Stimulated activated CD8-positive, alpha-beta memory T cell treated with anti-CD3 and anti-CD28 coated beads, Interleukin-4, amount 100 ng/mL, for 4 hours (primary cell): ENCODE results near the gene ARRB2.
"Not testable (repeated sequence)": the region's sequence is repeated elsewhere in the genome, so short reads cannot be mapped to it uniquely, and the experiment has no call there.

Experiments used
- DNase-seq, 2 donors: peaks; one replicate each; pipeline ENCODE4 v3.0.0-alpha.2; 2020; ENCODE audit warnings: low read depth in 2 of 2, low spot score in 1 of 2

Gene ARRB2

GRCh38 chr17:4699401-4700056 is 10.9 kb upstream of the ARRB2 start:
- DNase-seq: not testable (repeated sequence)

GRCh38 chr17:4701116-4701515 is 9.3 kb upstream of the ARRB2 start:
- no peak for DNase-seq

DNA sequence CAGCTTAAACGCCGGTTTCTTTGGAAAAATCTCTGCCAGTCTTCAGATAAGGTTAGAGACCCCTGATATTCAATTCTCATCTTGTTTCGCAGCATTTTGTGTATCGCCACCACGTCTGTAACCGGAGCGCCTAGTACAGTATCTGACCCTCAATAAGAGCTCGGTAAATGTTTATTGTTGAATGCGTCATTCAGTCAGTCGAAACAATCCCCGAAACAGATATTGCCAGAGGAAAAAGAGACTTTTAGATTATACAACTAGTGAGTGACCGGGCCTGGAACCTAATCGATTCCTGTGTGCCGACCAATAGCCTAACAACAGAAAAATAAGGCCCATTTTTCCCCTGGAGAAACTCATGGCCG is 7.1 kb upstream of the ARRB2 start:
- DNase-seq: no peak

DNA sequence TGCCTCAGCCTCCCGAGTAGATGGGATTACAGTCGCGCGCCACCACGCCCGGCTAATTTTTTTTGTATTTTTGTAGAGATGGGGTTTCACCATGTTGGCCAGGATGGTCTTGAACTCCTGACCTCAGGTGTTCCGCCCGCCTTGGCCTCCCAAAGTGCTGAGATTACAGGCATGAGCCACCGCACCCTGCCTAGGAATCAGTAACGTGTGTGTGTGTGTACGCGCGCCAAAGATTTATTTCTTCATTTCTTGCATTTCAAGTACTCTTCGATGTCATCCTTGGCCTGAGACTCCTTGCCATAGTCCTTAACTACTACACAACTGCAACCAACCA is 5.9 kb upstream of the ARRB2 start:
- DNase-seq: not testable (repeated sequence)

DNA sequence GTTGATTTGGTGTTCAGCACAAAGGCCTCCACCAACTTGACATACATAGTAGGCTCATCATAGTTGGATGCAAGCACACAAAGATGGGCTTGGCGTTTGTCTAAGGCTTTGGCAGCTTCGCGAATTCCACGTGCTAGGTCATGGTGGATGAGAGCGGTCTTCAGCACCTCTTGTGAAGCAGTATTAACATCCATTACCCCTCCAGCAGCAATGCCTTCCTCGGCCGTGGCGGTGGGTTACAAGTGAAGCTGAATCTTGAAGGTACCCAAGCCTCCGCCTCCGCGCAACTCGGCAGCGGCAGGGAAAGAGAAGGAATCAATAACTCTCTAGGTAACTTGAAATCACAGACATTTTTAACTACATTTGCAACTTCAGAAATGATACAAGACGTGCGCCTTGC is 5.4 kb upstream of the ARRB2 start:
- DNase-seq: no peak

DNA sequence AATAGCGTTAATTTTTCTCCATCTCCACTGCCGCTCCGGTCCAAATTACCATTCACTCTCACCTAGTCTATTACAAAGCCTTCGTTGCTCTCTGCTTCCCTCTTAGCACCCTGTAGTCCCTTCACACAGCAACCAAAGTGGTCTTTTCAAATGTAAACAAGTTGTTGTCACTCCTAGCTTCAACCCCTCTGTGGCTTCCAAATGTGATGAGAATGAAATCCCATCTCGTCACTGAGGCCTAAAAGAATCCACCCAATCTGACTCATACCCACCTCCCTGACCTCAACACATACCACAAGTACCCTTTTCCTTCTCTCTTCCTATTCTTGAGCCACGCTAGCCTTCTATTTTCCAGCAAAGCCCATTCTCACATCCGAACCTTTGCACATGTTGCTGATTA is 4.3 kb upstream of the ARRB2 start:
- no peak for DNase-seq

GRCh38 chr17:4708436-4708835 is 2.0 kb upstream of the ARRB2 start:
- no peak for DNase-seq

GRCh38 chr17:4710693-4711634 is 532 bp downstream of the ARRB2 start:
- DNase-seq: no peak

GRCh38 chr17:4711661-4712181 is 1.3 kb downstream of the ARRB2 start:
- DNase-seq: no peak

GRCh38 chr17:4712526-4712925 is 2.1 kb downstream of the ARRB2 start:
- DNase-seq: no peak

DNA sequence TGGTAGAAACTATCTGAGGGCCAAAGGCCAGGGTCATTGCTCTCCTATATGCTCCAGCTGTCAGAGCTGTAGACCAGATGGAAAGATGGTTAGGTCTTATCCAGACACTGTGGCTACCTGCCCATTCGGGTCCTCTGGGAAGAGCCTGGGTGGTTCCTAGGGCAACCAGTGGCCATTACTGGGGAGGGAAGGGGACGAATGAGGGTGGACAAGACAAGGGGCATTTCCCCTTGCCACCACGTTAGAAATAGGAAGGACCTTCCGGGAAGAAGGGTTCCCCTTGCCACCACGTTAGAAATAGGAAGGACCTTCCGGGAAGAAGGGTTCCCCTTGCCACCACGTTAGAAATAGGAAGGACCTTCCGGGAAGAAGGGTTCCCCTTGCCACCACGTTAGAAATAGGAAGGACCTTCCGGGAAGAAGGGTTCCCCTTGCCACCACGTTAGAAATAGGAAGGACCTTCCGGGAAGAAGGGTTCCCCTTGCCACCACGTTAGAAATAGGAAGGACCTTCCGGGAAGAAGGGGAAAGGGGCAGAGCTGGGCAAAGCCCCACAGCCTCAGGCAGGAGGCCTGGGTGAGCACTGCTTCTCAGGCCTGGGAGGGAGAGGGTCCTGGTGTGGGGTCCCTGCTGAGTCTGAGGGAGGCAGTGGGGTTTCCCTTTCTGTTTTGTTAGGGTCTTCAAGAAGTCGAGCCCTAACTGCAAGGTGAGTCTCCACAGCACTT is 4.1 kb downstream of the ARRB2 start:
- DNase-seq: not testable (repeated sequence)

DNA sequence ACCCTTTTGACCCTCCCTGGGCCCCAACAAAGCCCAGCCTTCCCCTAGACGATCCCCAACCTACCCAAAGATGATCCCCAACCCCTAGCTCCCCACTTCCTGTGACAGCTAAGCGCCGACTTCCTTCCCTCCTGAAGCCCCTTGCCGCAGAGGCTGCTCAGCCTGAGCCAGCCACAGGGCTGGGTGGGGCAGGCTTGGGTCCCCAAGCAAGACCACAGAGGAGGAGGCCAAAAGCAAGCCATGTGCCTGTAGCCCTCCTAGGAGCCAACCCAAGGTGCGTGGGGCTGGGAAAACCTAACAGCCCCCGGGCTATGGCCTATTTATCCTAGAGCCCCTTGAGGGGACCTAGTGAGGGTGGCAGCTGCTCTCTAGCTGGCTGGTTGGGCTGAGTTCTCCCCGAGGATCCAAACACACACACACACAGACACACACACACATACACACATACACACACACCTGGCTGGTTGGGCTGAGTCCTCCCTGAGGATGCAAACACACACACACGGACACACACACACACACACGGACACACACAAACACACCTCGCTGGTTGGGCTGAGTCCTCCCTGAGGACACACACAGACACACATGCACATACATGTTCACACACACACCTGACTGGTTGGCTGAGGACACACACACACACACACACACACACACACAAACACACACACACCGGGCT is 4.8 kb downstream of the ARRB2 start:
- no peak for DNase-seq

DNA sequence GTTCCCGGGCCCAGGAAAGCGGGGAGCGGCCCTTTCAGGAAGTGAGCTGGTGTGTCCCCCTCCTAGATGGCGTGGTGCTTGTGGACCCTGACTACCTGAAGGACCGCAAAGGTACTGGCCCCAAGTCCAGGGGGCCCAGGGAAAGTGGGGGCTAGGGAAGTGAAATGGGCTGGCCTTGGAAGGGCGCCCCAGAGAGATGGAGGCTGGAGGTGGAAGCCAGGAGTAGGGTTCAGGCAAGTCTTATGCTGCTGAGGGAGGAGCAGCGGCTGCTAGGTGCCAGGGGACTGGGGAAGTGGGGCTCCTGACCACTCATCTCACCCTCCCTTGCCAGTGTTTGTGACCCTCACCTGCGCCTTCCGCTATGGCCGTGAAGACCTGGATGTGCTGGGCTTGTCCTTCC is 5.6 kb downstream of the ARRB2 start:
- DNase-seq: no peak

DNA sequence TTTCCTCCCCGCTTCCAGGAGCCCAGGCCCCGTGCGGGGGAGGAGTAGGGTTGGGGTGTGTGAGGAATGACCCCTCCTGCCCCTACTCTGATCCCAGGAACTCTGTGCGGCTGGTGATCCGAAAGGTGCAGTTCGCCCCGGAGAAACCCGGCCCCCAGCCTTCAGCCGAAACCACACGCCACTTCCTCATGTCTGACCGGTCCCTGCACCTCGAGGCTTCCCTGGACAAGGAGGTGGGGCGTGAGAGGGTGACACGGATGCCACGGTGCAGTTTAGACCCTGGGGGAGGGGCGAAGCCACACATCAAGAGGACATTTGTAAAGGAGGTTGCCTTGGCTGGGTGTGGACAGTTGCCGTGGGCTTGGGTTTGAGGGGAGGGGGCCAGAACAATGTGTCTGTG is 7.4 kb downstream of the ARRB2 start:
- DNase-seq: no peak

DNA sequence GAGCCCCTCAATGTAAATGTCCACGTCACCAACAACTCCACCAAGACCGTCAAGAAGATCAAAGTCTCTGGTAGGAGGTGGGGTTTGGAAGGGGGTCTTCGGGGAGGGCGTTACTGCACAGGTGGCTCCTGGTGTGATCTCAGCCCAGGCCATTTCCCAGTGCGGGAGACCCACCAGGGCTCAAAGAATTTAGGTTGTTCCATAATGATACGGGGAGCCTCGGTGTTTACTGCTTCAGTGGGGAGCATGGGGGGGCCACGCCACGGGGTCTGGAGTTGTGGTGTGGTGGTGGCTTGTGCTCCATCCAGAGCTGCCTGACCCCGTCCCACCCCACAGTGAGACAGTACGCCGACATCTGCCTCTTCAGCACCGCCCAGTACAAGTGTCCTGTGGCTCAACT is 7.8 kb downstream of the ARRB2 start:
- DNase-seq: no peak

DNA sequence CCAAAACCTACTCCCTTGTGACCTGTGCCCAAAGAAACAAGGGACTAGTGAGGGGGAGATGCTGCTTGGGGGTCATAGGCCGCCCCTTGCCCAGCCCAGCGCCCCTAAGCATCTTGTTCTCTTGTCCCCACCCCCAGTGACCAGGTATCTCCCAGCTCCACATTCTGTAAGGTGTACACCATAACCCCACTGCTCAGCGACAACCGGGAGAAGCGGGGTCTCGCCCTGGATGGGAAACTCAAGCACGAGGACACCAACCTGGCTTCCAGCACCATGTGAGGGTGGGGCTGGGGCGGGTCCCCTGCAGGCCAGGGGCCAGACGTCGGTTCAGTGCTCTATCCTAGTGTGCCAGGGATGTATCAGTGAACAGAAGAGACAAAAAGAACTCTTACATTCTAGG is 8.7 kb downstream of the ARRB2 start:
- DNase-seq: no peak

GRCh38 chr17:4719684-4720221 is 9.3 kb downstream of the ARRB2 start:
- DNase-seq: no peak

- no peak for DNase-seq
Measured at GRCh38 chr17:4720787-4721186, 10.4 kb downstream of the ARRB2 start.

DNA sequence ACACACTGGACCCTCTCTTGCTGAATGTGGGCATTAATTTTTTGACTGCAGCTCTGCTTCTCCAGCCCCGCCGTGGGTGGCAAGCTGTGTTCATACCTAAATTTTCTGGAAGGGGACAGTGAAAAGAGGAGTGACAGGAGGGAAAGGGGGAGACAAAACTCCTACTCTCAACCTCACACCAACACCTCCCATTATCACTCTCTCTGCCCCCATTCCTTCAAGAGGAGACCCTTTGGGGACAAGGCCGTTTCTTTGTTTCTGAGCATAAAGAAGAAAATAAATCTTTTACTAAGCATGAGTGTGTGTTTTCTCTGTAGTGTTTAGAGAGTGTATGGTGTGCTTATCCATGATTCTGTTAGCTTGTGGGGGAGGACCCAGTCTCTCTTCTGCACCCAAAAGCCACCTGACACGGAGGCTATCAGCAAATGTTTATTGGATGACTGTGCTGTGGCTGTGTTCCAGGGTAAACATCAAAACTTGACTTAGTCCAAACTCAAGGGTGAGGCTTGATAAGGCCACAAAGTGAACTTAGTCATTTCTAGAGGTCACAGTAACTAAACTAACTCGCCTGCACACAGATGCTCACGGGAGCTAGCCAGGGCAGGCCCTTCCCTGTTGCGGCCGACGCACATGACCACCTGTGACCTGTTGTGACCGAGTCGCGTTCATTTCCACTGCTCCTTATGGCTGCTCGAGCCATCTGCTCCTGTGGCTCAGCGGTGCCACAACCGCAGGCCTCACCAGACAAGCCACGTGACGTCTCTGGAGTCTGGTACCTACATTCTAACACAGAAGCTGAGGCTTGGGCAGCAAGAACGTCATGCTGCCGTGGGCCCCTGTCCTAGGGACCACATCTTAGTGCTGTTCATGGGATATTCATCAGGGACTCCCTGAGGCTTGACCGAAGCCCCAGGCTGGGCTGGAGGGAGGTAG is 11.0 kb downstream of the ARRB2 start:
- no peak for DNase-seq

GRCh38 chr17:4722678-4723240 is 12.3 kb downstream of the ARRB2 start:
- DNase-seq: no peak
